Activated CD4-positive, alpha-beta T cell treated with anti-CD3 and anti-CD28 coated beads, Interleukin-2, amount 10 ng/mL, durations not matched to agents 24 days and 14 days (primary cell): ENCODE data around the gene LDB2. TPM values are rescaled to one million over a fixed set of nuclear protein-coding genes. Genes with fewer than 3 reads are reported as not detected.

ENCODE experiments used
- DNase-seq: peaks from one replicate; pipeline ENCODE4 v3.0.0; 2022
- H3K27ac Mint-ChIP-seq: one replicate; pipeline ENCODE4 v1.8.0; 2022; ENCODE audit warnings: mild to moderate bottlenecking, mixed read lengths
- H3K27me3 Mint-ChIP-seq: one replicate; pipeline ENCODE4 v1.8.0; 2022; ENCODE audit warnings: mixed read lengths
- H3K36me3 Mint-ChIP-seq: one replicate; pipeline ENCODE4 v1.8.0; 2022; ENCODE audit warnings: low read depth, mild to moderate bottlenecking, mixed read lengths
- H3K4me1 Mint-ChIP-seq: one replicate; pipeline ENCODE4 v1.8.0; 2021; ENCODE audit warnings: mixed read lengths
- H3K4me3 Mint-ChIP-seq: one replicate; pipeline ENCODE4 v1.8.0; 2022; ENCODE audit warnings: mild to moderate bottlenecking, moderate library complexity, mixed read lengths
- H3K9me3 Mint-ChIP-seq: one replicate; pipeline ENCODE4 v1.8.0; 2021; ENCODE audit warnings: mixed read lengths
- intact Hi-C: fragments of 100-400 bp; cut with micrococcal nuclease; formaldehyde crosslinking; loops from one replicate; pipeline ENCODE4 v1.15.1; 2023
- total RNA-seq: library from RNA; stranded (reverse); gene quantifications from 2 replicates; pipeline ENCODE4 v1.2.3, GENCODE V29; 2022

LDB2 gene
- total RNA-seq, 1 donor from 2014 or later: not detected

DNA sequence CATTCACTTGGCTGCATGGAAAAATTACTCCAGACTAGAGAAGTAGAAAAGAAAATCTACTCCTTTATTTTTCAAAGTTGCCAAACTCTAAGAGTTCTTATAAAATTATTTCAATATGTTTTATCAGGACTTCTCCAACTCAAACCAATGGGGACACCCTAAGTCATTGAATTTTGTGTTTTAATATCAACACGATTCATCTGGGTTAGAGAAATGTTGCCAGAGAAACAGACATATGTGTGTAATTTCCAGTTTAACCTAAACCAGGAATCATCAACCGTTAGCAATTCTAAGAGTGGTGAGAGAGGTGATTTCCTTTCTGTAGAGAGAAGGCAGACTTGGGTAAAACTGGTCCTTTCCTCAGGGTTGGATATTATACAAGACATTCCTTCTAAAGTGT, 291.8 kb downstream of the LDB2 start:
- H3K27ac Mint-ChIP-seq: no peak overlapping the region
- intact Hi-C loops: no loop called here
- no peaks in the 10 kb centered on the region for H3K27me3 Mint-ChIP-seq
- H3K36me3 Mint-ChIP-seq: no peaks in the 10 kb centered on the region
- H3K4me1 Mint-ChIP-seq: no peaks in the 10 kb centered on the region
- H3K9me3 Mint-ChIP-seq: no peaks in the 10 kb centered on the region
- DNase-seq: no peak
- H3K4me3 Mint-ChIP-seq: no peak overlapping the region

DNA sequence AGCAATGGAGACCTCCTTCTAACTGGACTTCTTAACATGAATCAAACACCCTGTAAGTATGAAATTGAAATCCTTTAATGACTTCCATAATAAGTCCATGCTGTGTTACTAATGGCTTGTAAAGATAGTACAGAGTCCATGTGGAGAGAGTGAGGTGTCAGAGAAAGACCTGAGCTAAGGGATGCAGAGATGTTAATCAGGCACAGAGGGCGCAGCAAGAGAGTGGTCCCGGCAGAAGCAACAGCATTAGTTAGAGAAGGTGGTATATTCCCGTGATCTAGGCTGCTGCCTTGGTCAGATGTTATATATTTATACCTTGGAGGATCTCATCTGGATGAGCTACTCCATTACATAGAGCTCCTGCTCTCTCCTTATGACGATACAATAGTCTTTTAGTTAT, 295.3 kb downstream of the LDB2 start:
- H3K4me3 Mint-ChIP-seq: no peak overlapping the region
- H3K36me3 Mint-ChIP-seq: no peaks in the 10 kb centered on the region
- no peaks in the 10 kb centered on the region for H3K4me1 Mint-ChIP-seq
- no peak overlapping the region for H3K27ac Mint-ChIP-seq
- no peaks in the 10 kb centered on the region for H3K27me3 Mint-ChIP-seq
- DNase-seq: no peak
- H3K9me3 Mint-ChIP-seq: no peaks in the 10 kb centered on the region
- intact Hi-C loops: no loop called here

DNA sequence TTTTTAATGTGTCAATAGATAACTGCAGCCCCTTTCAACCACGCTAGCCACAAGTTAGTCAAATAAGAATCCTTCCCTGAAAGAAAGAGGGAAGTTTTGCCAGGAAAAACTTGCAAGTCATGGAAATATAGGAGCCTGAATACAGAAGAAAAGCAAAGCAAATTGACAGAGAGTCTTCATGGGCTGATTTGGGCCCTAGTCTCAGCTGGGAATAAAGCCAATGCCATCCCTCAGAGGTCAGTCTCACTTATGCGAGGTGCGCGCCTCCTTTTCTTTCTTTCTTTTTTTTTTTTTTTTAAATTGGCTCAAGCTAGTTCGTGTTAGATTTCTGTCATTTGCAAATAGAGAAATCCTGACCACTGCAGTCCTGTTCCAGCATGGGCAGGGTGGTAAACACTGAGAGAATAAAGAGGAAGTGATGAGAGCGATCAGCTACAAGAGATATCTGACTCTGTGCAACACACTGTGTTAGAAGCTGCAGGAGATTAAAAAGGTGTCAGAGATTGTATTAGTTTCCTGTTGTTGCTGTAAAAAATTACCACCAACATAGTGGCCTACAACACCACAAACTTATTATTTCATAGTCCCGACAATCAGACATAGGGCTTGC, 299.7 kb downstream of the LDB2 start:
- no peak overlapping the region for H3K27ac Mint-ChIP-seq
- no peaks in the 10 kb centered on the region for H3K4me1 Mint-ChIP-seq
- no peaks in the 10 kb centered on the region for H3K27me3 Mint-ChIP-seq
- intact Hi-C loops: no loop called here
- H3K36me3 Mint-ChIP-seq: no peaks in the 10 kb centered on the region
- no peak for DNase-seq
- no peak overlapping the region for H3K4me3 Mint-ChIP-seq
- no peaks in the 10 kb centered on the region for H3K9me3 Mint-ChIP-seq

DNA sequence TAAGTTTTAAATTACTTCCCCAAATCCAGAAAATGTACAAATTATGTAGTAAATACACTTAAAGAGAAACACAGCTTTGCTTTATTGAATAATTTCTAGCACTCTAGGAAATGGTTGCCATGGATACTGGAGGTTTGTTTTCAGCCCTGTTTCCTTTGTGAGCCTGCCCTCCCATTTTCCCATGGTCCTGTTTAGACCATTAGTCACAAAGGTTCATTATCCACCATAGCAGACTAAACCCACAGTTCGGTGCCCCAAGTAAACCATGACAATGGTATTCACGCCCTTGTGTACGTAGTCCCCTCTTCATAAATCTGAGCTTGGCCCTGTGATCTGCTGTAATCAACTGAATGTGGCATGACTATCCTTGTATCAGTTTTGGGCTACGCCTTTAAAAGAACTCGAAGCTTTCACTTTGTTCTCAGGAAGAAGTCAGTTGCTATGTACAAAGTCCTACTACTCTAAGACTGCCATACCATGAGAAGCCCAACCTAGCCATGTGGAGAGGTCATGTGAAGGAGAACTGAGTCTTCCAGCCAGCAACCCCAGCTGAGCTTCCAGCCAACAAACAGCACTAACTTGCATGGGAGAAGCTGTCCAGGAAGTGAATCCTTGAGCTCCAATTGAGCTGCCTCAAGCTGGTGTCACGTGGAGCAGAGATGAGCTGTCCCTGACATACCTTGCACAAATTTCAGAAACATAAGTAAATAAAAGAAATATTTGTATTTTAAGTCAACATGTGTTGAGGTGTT, 300.4 kb downstream of the LDB2 start:
- Mint-ChIP-seq H3K36me3 (no peaks in the 10 kb centered on the region), H3K9me3 (no peaks in the 10 kb centered on the region), H3K4me3 (no peak overlapping the region), H3K27ac (no peak overlapping the region), H3K4me1 (no peaks in the 10 kb centered on the region), H3K27me3 (no peaks in the 10 kb centered on the region)
- DNase-seq: no peak
- intact Hi-C loops: no loop called here

DNA sequence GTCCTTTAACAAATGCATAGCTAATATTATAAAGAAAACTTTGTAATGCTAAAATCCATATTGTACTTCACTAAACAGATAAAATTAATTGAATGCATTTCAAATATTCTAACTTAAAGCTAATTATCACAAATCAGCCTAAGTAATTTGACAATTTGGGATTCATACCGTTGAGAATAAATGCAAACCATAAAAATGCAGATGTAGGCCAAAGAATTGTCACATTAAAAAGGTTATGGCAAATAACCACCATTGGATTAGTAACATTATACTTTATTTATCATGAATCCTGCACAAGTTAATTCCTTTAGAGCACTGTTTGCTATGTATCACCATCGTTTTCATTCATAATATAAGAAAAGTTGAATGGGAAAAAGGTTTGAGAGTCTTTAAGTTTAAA, 301.0 kb downstream of the LDB2 start:
- DNase-seq: no peak
- Mint-ChIP-seq H3K9me3 (no peaks in the 10 kb centered on the region), H3K27me3 (no peaks in the 10 kb centered on the region), H3K36me3 (no peaks in the 10 kb centered on the region), H3K4me1 (no peaks in the 10 kb centered on the region), H3K4me3 (no peak overlapping the region), H3K27ac (no peak overlapping the region)
- intact Hi-C loops: no loop called here

DNA sequence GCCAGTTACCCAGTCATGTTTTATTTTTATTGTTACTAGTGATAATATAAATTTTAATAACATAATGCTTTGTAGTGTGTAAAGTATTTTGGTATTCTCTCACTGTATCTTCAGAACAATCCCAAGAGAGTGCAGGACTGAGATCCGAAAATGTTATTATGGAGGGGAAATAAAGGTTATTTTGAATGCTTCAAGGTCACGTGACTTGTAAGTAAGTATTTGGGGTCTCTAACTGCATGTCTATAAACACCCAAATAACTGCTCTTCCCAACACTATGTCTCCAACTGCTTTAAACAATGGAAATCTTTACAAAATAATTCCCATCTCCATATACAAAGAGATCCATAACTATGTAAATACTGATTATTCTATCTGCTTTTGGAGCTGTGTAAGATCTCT, 302.2 kb downstream of the LDB2 start:
- intact Hi-C loops: no loop called here
- no peak for DNase-seq
- H3K9me3 Mint-ChIP-seq: no peaks in the 10 kb centered on the region
- no peaks in the 10 kb centered on the region for H3K27me3 Mint-ChIP-seq
- no peak overlapping the region for H3K4me3 Mint-ChIP-seq
- H3K36me3 Mint-ChIP-seq: no peaks in the 10 kb centered on the region
- H3K4me1 Mint-ChIP-seq: no peaks in the 10 kb centered on the region
- H3K27ac Mint-ChIP-seq: no peak overlapping the region

DNA sequence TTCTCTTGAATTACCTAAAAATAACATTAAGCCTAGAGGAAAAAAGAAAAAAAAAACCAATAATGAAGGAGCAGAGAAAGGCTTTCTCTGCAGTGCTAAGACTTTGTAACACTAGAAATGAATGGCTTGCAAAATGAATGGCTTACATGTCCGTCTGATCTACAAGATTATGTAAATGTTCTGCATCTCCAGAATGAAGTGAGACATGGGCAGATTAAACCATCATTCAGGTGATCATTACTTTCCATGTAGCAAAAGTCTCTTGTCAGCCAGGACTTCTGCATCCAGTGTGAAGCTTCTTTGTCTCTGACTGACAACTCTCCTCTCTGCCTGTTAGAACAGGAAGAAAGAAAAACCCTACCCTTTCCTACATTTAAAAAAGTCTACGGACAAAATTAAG, 304.3 kb downstream of the LDB2 start:
- no peaks in the 10 kb centered on the region for H3K36me3 Mint-ChIP-seq
- no peak for DNase-seq
- no peaks in the 10 kb centered on the region for H3K4me1 Mint-ChIP-seq
- H3K27ac Mint-ChIP-seq: no peak overlapping the region
- H3K27me3 Mint-ChIP-seq: no peaks in the 10 kb centered on the region
- intact Hi-C loops: no loop called here
- no peak overlapping the region for H3K4me3 Mint-ChIP-seq
- no peaks in the 10 kb centered on the region for H3K9me3 Mint-ChIP-seq

DNA sequence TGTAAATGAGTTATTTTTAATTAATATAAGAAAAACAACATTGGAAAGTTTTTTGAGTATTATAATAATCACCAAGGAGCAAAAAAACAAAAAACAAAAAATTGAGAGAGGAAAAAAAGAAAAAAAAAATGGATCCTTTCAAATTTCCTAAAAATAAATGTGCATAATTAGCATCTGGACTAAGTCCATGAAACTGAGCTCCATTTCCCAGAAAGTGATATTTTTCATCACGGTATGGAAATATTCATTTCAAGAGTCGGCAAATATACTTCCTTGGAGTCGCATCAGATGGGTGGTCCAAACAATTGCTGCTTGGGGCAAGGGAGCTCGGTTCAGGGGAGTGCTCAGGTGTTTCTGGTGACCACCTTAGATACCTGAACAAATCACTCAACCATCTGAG, 305.1 kb downstream of the LDB2 start:
- intact Hi-C loops: no loop called here
- no peaks in the 10 kb centered on the region for H3K36me3 Mint-ChIP-seq
- H3K27me3 Mint-ChIP-seq: no peaks in the 10 kb centered on the region
- H3K4me1 Mint-ChIP-seq: no peaks in the 10 kb centered on the region
- H3K9me3 Mint-ChIP-seq: no peaks in the 10 kb centered on the region
- H3K27ac Mint-ChIP-seq: no peak overlapping the region
- DNase-seq: no peak
- H3K4me3 Mint-ChIP-seq: no peak overlapping the region

DNA sequence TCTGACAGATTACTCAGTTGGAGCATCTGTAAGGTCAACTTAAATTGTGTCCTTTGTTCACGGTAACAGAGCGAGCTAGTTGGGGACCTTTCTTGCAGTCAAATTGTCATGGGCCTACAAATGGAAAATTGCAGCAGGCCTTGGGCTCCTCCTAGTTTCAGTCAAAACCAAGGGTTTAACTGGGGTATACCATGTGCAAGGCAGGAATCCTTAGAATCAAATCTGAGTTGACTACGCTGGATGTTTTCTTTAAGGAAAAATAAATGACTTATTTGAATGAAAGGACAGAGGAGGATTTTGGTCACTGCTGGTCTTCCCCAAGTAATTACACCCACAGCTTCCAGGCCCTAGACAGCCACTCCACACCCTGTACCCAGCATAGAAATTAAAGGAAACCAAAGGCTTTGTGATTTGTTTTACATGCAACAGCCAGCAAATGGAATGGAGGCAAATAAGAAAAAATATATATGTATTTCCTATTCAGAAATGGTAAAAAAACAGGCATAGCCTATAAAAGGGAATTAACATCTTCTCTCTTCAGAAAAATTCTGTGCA, 307.1 kb downstream of the LDB2 start:
- no peak overlapping the region for H3K27ac Mint-ChIP-seq
- H3K4me3 Mint-ChIP-seq: no peak overlapping the region
- DNase-seq: no peak
- H3K27me3 Mint-ChIP-seq: no peaks in the 10 kb centered on the region
- no peaks in the 10 kb centered on the region for H3K4me1 Mint-ChIP-seq
- no peaks in the 10 kb centered on the region for H3K9me3 Mint-ChIP-seq
- intact Hi-C loops: no loop called here
- H3K36me3 Mint-ChIP-seq: no peaks in the 10 kb centered on the region

DNA sequence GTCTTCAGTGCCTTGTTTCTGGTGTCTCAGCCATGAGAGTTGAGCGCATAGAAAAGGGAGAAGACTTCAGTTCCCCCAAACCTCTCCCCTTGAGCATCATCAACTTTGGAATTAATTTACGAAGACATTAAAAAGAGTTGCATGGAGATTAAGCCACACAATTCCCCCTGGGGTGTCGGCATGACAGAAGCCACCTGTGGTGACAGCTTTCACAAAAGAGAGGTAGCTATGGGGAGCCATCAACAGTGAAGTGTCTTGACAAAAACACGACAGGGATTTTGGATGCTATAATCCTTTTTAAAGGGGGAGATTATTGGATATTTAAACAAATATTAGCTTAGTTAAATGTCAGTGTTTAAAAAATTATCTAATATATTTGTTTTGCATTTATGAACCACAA, 307.6 kb downstream of the LDB2 start:
- no peaks in the 10 kb centered on the region for H3K36me3 Mint-ChIP-seq
- H3K4me3 Mint-ChIP-seq: no peak overlapping the region
- no peaks in the 10 kb centered on the region for H3K4me1 Mint-ChIP-seq
- no peak for DNase-seq
- H3K9me3 Mint-ChIP-seq: no peaks in the 10 kb centered on the region
- H3K27ac Mint-ChIP-seq: no peak overlapping the region
- intact Hi-C loops: no loop called here
- no peaks in the 10 kb centered on the region for H3K27me3 Mint-ChIP-seq

DNA sequence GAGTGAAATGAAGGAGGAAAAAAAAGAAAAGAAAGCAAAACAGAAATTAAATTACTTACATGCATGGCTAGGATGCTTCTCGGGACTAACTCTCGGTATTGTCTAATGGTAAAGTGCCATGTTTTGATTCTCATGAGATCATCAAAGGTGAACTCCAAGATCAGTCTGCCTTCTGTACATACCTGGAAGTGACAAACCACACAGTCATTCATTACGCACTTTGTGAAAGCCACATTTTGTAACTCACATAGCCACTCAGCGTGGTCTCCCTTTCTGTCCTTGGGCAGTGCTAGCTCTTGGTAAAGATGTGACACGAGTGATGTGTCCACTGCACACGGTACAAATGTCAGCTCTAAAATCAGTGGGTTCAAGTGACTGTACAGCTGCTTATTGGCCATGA, 309.8 kb downstream of the LDB2 start:
- no peak for DNase-seq
- H3K4me1 Mint-ChIP-seq: no peaks in the 10 kb centered on the region
- H3K27ac Mint-ChIP-seq: no peak overlapping the region
- intact Hi-C loops: no loop called here
- no peak overlapping the region for H3K4me3 Mint-ChIP-seq
- H3K27me3 Mint-ChIP-seq: no peaks in the 10 kb centered on the region
- H3K36me3 Mint-ChIP-seq: no peaks in the 10 kb centered on the region
- H3K9me3 Mint-ChIP-seq: no peaks in the 10 kb centered on the region

DNA sequence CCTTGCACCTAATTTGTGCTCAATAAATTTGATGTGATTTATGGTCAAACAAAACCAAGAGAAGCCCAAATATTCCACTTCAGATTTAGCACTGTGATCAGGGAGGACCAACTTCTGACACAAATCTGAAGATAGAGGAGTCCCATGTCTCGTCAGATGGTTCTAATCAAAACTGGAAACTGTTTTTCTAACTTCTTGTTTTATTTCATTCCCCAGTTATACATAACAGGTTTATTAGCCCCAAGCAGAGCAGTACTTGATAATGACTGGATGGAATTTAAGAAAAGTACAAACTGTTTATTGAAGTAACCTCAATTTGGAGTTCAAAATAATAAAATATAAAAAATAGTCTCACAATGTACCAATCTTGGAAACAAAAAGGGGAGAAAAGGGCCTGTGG, 310.3 kb downstream of the LDB2 start:
- H3K4me1 Mint-ChIP-seq: no peaks in the 10 kb centered on the region
- H3K27me3 Mint-ChIP-seq: no peaks in the 10 kb centered on the region
- H3K4me3 Mint-ChIP-seq: no peak overlapping the region
- no peak overlapping the region for H3K27ac Mint-ChIP-seq
- no peaks in the 10 kb centered on the region for H3K36me3 Mint-ChIP-seq
- intact Hi-C loops: no loop called here
- no peak for DNase-seq
- H3K9me3 Mint-ChIP-seq: no peaks in the 10 kb centered on the region

DNA sequence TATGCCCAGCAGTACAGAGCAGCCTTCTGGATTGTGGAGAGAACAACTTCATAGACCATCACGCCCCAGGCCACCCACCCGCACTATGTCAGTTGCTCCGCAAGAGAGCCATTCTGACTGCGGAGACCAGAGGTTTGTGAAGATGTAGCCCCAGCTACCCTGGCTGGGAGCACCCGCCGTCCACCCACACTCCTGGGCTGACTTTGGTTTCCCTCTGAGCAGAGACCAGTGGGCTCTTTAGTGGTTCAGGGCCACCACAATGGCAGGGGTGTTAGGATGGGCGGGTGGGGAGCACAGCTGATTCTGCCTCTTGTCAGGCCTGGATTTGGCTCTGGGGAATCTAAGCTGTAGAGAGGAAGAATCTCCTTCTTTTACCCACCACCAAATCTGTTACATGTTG, 313.4 kb downstream of the LDB2 start:
- H3K9me3 Mint-ChIP-seq: no peaks in the 10 kb centered on the region
- no peak overlapping the region for H3K27ac Mint-ChIP-seq
- no peak for DNase-seq

DNA sequence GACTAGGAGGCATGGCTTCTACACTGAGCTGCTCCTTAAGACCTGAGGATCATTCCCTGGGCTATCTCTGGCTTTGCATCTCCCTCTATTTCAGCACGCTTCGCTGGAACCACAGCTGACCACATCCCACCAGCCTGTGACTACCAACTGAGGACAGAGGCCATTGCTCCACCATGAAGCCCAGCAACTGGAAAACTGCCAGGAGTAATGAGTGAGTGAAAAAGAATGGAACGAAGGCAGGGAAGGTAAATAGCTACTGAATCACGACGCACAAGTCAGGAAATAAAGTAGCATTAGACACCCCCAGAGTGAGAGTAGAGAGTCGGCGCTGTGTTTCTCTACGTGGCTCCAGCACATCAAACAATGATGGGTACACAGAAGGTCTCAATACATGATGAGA, 314.7 kb downstream of the LDB2 start:
- intact Hi-C loops: no loop called here
- no peaks in the 10 kb centered on the region for H3K36me3 Mint-ChIP-seq
- no peak for DNase-seq
- no peaks in the 10 kb centered on the region for H3K4me1 Mint-ChIP-seq
- H3K4me3 Mint-ChIP-seq: no peak overlapping the region
- H3K9me3 Mint-ChIP-seq: no peaks in the 10 kb centered on the region
- no peaks in the 10 kb centered on the region for H3K27me3 Mint-ChIP-seq
- no peak overlapping the region for H3K27ac Mint-ChIP-seq

More for the DNA sequence above, 313.4 kb downstream of the LDB2 start:
- H3K27me3 Mint-ChIP-seq: no peaks in the 10 kb centered on the region
- H3K36me3 Mint-ChIP-seq: no peaks in the 10 kb centered on the region
- intact Hi-C loops: no loop called here
- H3K4me1 Mint-ChIP-seq: no peaks in the 10 kb centered on the region
- H3K4me3 Mint-ChIP-seq: no peak overlapping the region

DNA sequence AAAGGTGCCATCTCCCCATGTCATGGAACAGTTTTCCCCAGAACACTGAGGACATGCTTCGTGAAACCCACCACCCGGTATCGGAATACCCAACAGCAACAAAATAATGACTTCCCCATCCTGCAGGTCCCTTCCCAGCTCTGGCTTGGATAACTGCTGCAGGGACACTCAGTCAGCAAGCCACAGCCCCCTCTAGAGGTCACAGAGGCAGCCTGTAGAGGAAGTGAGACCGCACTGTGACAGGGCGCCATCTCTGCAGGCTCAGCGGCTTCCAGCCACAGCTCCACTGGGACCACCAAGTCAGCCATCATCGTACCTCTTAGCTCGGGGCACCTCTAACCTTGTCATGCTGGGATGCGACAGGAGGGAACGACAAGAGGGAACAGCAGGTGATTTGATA, 315.9 kb downstream of the LDB2 start:
- no peak overlapping the region for H3K4me3 Mint-ChIP-seq
- no peaks in the 10 kb centered on the region for H3K27me3 Mint-ChIP-seq
- no peaks in the 10 kb centered on the region for H3K36me3 Mint-ChIP-seq
- no peaks in the 10 kb centered on the region for H3K4me1 Mint-ChIP-seq
- intact Hi-C loops: no loop called here
- no peak for DNase-seq
- no peak overlapping the region for H3K27ac Mint-ChIP-seq
- no peaks in the 10 kb centered on the region for H3K9me3 Mint-ChIP-seq
